ENCODE results near the gene GNG2. TPM values are rescaled to one million over a fixed set of nuclear protein-coding genes. Genes with fewer than 3 reads are reported as not detected.
A peak's percentile ranks its signal among the peaks of the same experiment; 100 is the strongest.

The GNG2 gene
- total RNA-seq, 1 donor from 2014 or later: 80.8 TPM

DNA sequence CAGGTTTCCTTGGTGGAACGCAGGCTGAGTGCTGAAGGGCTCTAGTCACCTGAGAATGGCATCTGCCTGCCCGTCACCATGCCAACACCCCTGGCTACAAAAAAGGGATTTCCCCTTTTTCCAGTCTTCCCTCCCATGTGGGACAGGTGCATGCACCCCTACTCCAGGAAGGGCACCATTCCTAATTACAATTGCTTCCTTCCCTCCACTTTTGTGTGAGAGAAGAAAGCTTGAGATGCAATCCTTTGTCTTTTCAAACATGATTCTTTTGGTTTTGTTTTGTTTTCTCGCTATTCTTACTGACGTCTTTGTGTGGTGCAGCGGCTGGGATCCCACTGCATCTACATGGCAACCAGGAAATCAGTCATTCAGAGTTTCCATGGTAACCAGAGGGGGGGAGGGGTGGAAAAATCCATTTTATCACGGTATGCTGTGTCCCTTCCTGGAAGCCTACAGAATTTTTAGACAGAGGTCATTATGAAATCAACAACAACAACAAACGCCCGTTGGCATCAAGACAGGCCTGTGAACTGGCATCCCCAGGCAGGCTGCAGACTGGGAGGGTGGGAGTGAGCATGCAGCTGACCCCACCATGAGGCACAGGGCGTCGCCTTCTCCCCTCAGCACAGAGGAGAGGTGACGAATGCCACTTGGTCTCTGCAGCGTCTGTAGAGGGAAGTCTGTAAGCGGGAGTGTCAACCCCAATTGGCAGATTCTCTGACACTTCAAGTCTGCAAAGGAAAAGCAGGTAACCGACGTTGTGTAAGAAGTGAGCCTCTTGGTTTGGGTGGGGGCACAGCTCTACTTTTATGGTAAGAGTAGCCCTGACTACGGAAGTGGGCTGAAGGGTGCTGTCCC lies 13.6 kb upstream of the GNG2 start:
- peak overlapping the region; percentile 99 for H3K27ac Mint-ChIP-seq (ENCODE audit: unreplicated experiment)
- H3K27me3 Mint-ChIP-seq (ENCODE audit: unreplicated experiment): peaks cover 2% of the 10 kb centered on the region
- DNase-seq (ENCODE audit: low spot score): peak; percentile 84
- TF ChIP-seq, protein P1, sequence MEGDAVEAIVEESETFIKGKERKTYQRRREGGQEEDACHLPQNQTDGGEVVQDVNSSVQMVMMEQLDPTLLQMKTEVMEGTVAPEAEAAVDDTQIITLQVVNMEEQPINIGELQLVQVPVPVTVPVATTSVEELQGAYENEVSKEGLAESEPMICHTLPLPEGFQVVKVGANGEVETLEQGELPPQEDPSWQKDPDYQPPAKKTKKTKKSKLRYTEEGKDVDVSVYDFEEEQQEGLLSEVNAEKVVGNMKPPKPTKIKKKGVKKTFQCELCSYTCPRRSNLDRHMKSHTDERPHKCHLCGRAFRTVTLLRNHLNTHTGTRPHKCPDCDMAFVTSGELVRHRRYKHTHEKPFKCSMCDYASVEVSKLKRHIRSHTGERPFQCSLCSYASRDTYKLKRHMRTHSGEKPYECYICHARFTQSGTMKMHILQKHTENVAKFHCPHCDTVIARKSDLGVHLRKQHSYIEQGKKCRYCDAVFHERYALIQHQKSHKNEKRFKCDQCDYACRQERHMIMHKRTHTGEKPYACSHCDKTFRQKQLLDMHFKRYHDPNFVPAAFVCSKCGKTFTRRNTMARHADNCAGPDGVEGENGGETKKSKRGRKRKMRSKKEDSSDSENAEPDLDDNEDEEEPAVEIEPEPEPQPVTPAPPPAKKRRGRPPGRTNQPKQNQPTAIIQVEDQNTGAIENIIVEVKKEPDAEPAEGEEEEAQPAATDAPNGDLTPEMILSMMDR (IDR thresholded peaks at IDR 0.05; ENCODE audit: unreplicated experiment): no peak
- no peaks in the 10 kb centered on the region for H3K9me3 Mint-ChIP-seq (ENCODE audit: unreplicated experiment)
- peaks cover 27% of the 10 kb centered on the region for H3K4me1 Mint-ChIP-seq (ENCODE audit: unreplicated experiment)
- peak overlapping the region; percentile 76 for H3K4me3 Mint-ChIP-seq (ENCODE audit: unreplicated experiment)
- H3K36me3 Mint-ChIP-seq (ENCODE audit: low read depth, unreplicated experiment): no peaks in the 10 kb centered on the region

- TF ChIP-seq, protein P1 (IDR thresholded peaks at IDR 0.05; ENCODE audit: unreplicated experiment): no peak
- Mint-ChIP-seq H3K9me3 (ENCODE audit: unreplicated experiment) (no peaks in the 10 kb centered on the region), H3K4me3 (ENCODE audit: unreplicated experiment) (peak overlapping the region; percentile 76), H3K27me3 (ENCODE audit: unreplicated experiment) (peaks cover 5% of the 10 kb centered on the region), H3K36me3 (ENCODE audit: low read depth, unreplicated experiment) (no peaks in the 10 kb centered on the region), H3K4me1 (ENCODE audit: unreplicated experiment) (peaks cover 27% of the 10 kb centered on the region), H3K27ac (ENCODE audit: unreplicated experiment) (peak overlapping the region; percentile 99)
- no peak for DNase-seq (ENCODE audit: low spot score)
Observed at GRCh38 chr14:51847489-51847796, 13.0 kb upstream of the GNG2 start.

- peak overlapping the region; percentile 90 for H3K27ac Mint-ChIP-seq (ENCODE audit: unreplicated experiment)
- peaks cover 5% of the 10 kb centered on the region for H3K27me3 Mint-ChIP-seq (ENCODE audit: unreplicated experiment)
- TF ChIP-seq, protein P1 (IDR thresholded peaks at IDR 0.05; ENCODE audit: unreplicated experiment): no peak
- no peaks in the 10 kb centered on the region for H3K36me3 Mint-ChIP-seq (ENCODE audit: low read depth, unreplicated experiment)
- H3K4me3 Mint-ChIP-seq (ENCODE audit: unreplicated experiment): peak overlapping the region; percentile 8
- H3K4me1 Mint-ChIP-seq (ENCODE audit: unreplicated experiment): peaks cover 27% of the 10 kb centered on the region
- DNase-seq (ENCODE audit: low spot score): no peak
- H3K9me3 Mint-ChIP-seq (ENCODE audit: unreplicated experiment): no peaks in the 10 kb centered on the region
Observed at GRCh38 chr14:51848120-51848519, 12.3 kb upstream of the GNG2 start.

GRCh38 chr14:51849097-51849496 lies 11.3 kb upstream of the GNG2 start:
- Mint-ChIP-seq H3K36me3 (ENCODE audit: low read depth, unreplicated experiment) (no peaks in the 10 kb centered on the region), H3K9me3 (ENCODE audit: unreplicated experiment) (no peaks in the 10 kb centered on the region), H3K27me3 (ENCODE audit: unreplicated experiment) (peaks cover 5% of the 10 kb centered on the region), H3K27ac (ENCODE audit: unreplicated experiment) (no peak overlapping the region), H3K4me1 (ENCODE audit: unreplicated experiment) (peaks cover 27% of the 10 kb centered on the region), H3K4me3 (ENCODE audit: unreplicated experiment) (no peak overlapping the region)
- TF ChIP-seq, protein P1 (IDR thresholded peaks at IDR 0.05; ENCODE audit: unreplicated experiment): no peak
- no peak for DNase-seq (ENCODE audit: low spot score)

- Mint-ChIP-seq H3K27ac (ENCODE audit: unreplicated experiment) (no peak overlapping the region), H3K9me3 (ENCODE audit: unreplicated experiment) (no peaks in the 10 kb centered on the region), H3K36me3 (ENCODE audit: low read depth, unreplicated experiment) (peaks cover 4% of the 10 kb centered on the region), H3K4me3 (ENCODE audit: unreplicated experiment) (no peak overlapping the region), H3K4me1 (ENCODE audit: unreplicated experiment) (peaks cover 26% of the 10 kb centered on the region), H3K27me3 (ENCODE audit: unreplicated experiment) (peaks cover 5% of the 10 kb centered on the region)
- TF ChIP-seq, protein P1 (IDR thresholded peaks at IDR 0.05; ENCODE audit: unreplicated experiment): no peak
- DNase-seq (ENCODE audit: low spot score): no peak
Observed at GRCh38 chr14:51850651-51851050, 9.8 kb upstream of the GNG2 start.

Measured in endothelial cell (in vitro differentiated cells).